ENCODE data around the gene FOXP2.

- no peak for TF ChIP-seq CTCF (IDR thresholded peaks at IDR 0.05)
- TF ChIP-seq POLR2A (IDR thresholded peaks at IDR 0.05): no peak
Observed at GRCh38 chr7:114711241-114711640, 296.6 kb downstream of the FOXP2 start.
